Central memory CD4-positive, alpha-beta T cell (primary cell): ENCODE results near the gene C2CD3.
"Not testable (repeated sequence)": the region's sequence is repeated elsewhere in the genome, so short reads cannot be mapped to it uniquely, and the experiment has no call there.

Source experiments
- DNase-seq: peaks from one replicate; pipeline ENCODE4 v3.0.0; 2022

Gene C2CD3

GRCh38 chr11:74162681-74163467, 7.9 kb downstream of the C2CD3 start:
- no peak for DNase-seq

GRCh38 chr11:74159642-74160041, 11.2 kb downstream of the C2CD3 start:
- DNase-seq = no peak

GRCh38 chr11:74157169-74157568, 13.6 kb downstream of the C2CD3 start:
- DNase-seq = no peak

- DNase-seq = no peak
These were observed 16.1 kb downstream of the C2CD3 start for GRCh38 chr11:74154620-74155281.

GRCh38 chr11:74153224-74153623, 17.6 kb downstream of the C2CD3 start:
- no peak for DNase-seq

- DNase-seq = no peak
These were observed 23.4 kb downstream of the C2CD3 start for GRCh38 chr11:74147199-74147929.

- DNase-seq = no peak
These were observed 26.2 kb downstream of the C2CD3 start for GRCh38 chr11:74144592-74144991.

GRCh38 chr11:74142624-74143023, 28.2 kb downstream of the C2CD3 start:
- no peak for DNase-seq

GRCh38 chr11:74141908-74142307, 28.9 kb downstream of the C2CD3 start:
- no peak for DNase-seq

GRCh38 chr11:74141241-74141695, 29.5 kb downstream of the C2CD3 start:
- no peak for DNase-seq

GRCh38 chr11:74139919-74140431, 30.8 kb downstream of the C2CD3 start:
- DNase-seq = not testable (repeated sequence)

- DNase-seq = no peak
These were observed 31.5 kb downstream of the C2CD3 start for GRCh38 chr11:74139151-74139918.

- no peak for DNase-seq
These were observed 32.2 kb downstream of the C2CD3 start for GRCh38 chr11:74138572-74138971.

- no peak for DNase-seq
These were observed 32.8 kb downstream of the C2CD3 start for GRCh38 chr11:74138021-74138420.

GRCh38 chr11:74135127-74135840, 35.5 kb downstream of the C2CD3 start:
- no peak for DNase-seq

GRCh38 chr11:74134661-74135060, 36.1 kb downstream of the C2CD3 start:
- no peak for DNase-seq

- DNase-seq = no peak
These were observed 37.4 kb downstream of the C2CD3 start for GRCh38 chr11:74133436-74133835.

GRCh38 chr11:74132833-74133232, 38.0 kb downstream of the C2CD3 start:
- DNase-seq = no peak

- DNase-seq = not testable (repeated sequence)
These were observed 41.7 kb downstream of the C2CD3 start for GRCh38 chr11:74129121-74129520.

- no peak for DNase-seq
These were observed 47.8 kb downstream of the C2CD3 start for GRCh38 chr11:74123008-74123448.

- no peak for DNase-seq
These were observed 49.0 kb downstream of the C2CD3 start for GRCh38 chr11:74121804-74122203.
